ENCODE results near the gene SLC6A7. TPM values are rescaled to one million over a fixed set of nuclear protein-coding genes. Genes with fewer than 3 reads are reported as not detected.

The SLC6A7 gene
- total RNA-seq, 1 donor, result 0.10 TPM

DNA sequence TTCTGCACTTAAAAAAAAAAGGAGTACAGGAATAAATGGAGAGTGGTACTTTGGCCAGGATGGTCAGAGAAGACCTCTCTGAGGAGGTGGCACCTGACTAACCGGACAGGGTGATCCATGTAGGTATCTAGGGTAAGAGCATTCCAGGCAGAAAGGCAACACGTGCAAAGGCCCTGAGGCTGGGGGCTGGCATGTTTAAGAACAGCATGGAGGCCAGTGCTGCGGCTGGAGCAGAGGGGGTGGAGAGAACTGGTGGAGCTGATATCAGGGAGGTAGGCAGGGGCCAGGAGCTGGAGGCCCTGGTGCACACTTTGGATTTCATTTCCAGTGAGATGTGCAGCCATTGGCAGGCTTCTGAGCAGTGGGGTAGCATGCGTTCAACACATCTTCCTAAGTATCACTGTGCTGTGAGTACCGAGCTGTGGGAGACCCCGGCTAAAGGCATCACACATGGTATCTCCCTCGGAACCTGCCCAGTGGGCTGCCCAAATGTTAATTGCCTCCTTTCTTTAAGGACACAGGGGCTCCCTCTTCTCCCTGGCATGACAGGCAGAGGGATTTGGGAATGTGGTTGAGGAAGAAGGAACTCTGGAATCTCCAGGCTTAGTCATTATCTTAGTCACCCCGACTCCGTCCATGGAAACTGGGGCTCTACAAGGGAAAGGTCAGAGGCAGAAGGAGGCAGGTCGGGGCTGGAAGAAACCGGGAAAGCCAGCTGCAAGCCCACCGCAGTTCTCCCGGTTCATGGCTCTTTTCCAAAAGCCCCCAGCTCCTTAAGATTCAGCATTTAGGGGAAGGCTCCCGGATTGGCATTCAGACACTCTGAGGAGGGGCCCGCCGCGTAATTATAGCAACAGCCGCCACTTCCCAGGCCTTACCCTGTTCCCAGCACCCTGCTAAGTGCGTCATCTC is 18.6 kb downstream of the SLC6A7 start:
- no peak overlapping the region for H3K4me3 ChIP-seq (ENCODE audit: low read length)
- H3K9me3 ChIP-seq (ENCODE audit: low read depth, low read length), result no peaks in the 10 kb centered on the region
- peaks cover 6% of the 10 kb centered on the region for H3K27me3 ChIP-seq (ENCODE audit: insufficient read depth, low read length)
- H3K4me1 ChIP-seq (ENCODE audit: insufficient read depth, low read length), result peaks cover 9% of the 10 kb centered on the region

DNA sequence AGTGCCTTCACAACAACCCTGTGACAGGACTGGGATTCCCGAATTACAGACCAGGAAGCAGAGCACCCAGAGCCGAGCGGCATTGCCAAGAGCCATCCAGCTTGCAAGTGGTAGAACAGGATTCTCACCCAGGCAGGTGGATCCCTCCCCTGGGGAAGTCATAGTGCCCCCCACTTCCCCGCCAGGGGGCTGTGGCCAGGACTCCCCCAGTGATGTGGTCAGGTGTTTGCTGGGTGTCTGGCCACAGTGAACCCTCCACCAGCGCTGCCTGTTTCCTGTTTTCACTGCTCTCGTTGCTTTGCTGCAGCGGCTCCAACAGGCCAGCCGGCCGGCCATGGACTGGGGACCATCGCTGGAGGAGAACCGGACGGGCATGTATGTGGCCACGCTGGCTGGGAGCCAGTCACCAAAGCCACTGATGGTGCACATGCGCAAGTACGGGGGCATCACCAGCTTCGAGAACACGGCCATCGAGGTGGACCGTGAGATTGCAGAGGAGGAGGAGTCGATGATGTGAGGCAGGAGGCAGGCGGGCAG is 19.3 kb downstream of the SLC6A7 start:
- peaks cover 6% of the 10 kb centered on the region for H3K27me3 ChIP-seq (ENCODE audit: insufficient read depth, low read length)
- peaks cover 9% of the 10 kb centered on the region for H3K4me1 ChIP-seq (ENCODE audit: insufficient read depth, low read length)
- H3K4me3 ChIP-seq (ENCODE audit: low read length), result no peak overlapping the region
- no peaks in the 10 kb centered on the region for H3K9me3 ChIP-seq (ENCODE audit: low read depth, low read length)

DNA sequence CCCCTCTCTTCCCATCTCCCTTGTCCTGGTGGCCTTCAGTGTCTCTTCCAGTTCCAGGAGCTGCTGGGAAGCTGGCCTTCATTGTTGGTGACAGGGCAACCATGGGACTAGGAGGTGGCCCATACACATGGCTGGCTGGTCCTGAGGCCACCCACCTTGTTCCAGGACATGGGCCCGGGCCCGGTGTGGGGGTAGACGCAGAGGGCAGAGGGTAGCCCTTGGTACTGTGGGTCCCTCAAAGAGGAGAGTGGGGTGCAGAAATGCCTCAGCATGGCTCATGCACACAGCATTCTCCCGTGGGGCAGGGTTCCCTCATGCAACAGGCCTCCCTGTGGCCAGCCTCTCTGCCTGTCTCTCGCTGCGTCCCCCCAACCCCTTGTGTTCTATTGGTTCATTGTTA is 20.8 kb downstream of the SLC6A7 start:
- Histone ChIP-seq H3K4me1 (ENCODE audit: insufficient read depth, low read length) (peaks cover 9% of the 10 kb centered on the region), H3K9me3 (ENCODE audit: low read depth, low read length) (no peaks in the 10 kb centered on the region), H3K4me3 (ENCODE audit: low read length) (no peak overlapping the region), H3K27me3 (ENCODE audit: insufficient read depth, low read length) (peaks cover 6% of the 10 kb centered on the region)

DNA sequence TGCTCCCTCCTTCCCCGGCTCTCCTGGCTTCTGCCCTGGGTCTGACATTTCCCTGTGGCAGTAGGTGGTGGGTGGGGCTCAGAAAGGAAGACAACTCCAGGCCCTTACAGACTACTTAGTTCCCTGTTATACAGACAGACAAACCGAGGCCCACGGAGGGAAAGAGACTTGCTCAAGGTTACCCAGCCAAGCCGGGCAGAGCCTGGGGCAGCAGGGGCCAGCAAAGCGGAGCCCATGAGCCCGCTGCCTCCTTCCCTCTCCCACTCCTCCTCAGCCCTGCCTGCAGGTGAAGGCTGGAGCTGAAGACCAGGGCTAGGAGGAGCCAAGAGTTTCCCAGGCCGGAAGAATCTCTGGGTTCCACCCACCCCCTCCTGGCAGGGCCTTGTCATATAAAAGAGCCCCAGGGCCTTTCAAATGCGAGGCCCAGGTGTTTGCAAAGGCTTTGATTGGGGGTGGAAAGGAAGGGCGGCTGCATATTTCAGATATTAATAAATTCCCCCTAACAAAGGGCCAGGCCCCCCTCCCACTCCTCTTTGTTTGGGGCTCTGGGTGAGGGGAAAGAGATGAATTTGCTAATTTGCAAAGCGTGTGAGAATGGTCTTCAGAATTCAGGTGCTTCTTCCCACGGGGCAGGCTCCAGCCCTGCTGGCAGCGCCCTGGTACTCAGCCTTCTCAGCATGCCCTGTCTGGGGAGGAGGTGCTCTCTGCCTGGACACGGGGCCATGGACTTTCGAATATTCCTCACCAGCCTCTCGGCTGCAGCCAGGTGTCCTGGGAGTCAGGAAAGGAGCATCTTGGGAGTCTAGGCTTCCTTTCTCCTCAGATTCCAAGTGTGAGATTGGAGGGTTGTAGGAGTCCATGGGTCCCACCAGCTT is 21.5 kb downstream of the SLC6A7 start:
- Histone ChIP-seq H3K27me3 (ENCODE audit: insufficient read depth, low read length) (peaks cover 6% of the 10 kb centered on the region), H3K4me1 (ENCODE audit: insufficient read depth, low read length) (peaks cover 9% of the 10 kb centered on the region), H3K9me3 (ENCODE audit: low read depth, low read length) (no peaks in the 10 kb centered on the region), H3K4me3 (ENCODE audit: low read length) (no peak overlapping the region)

DNA sequence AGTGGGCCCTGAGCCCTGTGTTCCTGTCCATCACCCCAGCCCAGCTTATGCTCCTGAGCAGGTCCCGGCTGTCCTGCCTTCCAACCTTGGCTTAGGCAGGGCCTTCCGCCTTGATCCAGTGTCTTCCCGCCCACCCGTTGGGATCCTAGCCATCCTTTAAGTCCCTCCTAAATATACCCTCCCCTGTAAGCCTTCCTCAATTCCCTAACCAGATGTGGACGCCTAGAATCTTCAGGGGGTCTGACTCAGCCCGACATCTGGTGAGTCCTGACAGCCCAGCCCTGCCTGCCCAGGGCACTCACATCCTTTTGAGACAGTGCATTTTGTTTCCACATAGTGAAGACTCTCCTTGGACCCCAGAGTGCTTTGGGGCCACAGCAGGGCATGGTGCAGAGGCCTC is 23.7 kb downstream of the SLC6A7 start:
- H3K4me3 ChIP-seq (ENCODE audit: low read length), result no peak overlapping the region
- H3K4me1 ChIP-seq (ENCODE audit: insufficient read depth, low read length), result peaks cover 9% of the 10 kb centered on the region
- no peaks in the 10 kb centered on the region for H3K9me3 ChIP-seq (ENCODE audit: low read depth, low read length)
- no peaks in the 10 kb centered on the region for H3K27me3 ChIP-seq (ENCODE audit: insufficient read depth, low read length)

DNA sequence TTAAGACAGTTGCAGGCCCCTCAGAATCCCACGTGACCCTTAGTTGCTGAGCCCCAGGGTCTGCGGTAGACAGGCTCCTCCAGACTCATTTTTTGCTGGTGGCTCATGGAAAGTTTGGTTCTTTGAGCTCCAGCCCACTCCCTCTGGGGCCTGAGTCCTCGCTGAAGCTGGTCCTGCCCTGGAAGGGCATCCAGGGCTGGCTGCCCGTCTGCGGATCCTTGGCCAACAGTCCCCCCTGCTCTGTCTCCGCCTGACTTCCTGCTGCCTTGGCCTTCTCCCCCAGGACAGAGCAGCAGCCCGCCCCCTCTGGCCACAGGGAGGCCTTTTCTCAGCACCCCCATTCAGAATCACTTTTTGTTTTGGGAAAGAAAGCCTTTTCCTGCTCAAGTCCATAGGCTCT is 24.4 kb downstream of the SLC6A7 start:
- H3K9me3 ChIP-seq (ENCODE audit: low read depth, low read length), result no peaks in the 10 kb centered on the region
- no peaks in the 10 kb centered on the region for H3K27me3 ChIP-seq (ENCODE audit: insufficient read depth, low read length)
- H3K4me3 ChIP-seq (ENCODE audit: low read length), result no peak overlapping the region

DNA sequence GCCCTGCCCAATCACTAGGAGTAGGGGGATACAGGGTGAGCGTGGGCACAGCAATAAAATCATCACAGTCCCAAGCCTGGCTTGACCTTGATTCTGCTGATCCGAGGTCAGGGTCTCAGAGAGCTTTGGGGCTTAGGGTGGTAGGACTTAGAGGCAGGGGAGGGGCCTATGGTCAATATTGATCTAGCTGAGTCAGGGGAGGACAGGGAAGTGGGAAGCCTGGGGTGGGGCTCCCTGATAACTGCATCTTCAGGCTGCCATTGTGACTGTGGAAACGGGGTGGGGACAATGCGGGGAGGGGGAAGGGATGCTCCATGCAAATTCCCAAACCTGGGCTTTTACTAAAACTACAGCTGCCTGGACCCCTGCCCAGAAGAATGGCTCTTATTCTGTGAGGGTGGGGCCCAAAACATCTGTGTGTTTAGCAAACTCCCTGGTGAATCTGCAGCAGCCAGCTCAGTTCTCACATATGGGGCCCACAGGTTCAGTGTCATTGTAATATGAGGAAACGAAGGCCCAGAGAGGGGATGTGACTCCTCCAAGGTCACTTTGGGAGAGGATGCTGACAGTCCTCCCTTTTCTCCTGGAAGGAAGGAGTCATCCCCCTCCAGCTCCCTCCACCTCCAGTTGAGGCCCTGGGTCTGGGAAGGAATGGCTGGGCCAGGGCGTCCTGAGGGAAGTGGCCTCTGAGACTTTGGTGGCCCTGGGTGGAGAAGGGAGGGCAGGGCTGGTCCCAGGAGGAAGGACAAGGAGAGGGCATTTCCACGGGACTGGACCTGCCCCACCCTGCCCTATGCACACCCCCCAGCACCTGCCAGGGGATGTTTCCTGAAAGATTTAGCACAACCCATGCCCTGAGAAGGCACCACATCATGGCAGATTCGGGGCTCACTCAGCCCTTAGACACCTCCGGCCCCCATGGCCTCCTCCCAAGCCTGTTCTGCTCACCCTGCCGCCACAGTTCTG is 26.4 kb downstream of the SLC6A7 start:
- Histone ChIP-seq H3K9me3 (ENCODE audit: low read depth, low read length) (no peaks in the 10 kb centered on the region), H3K27me3 (ENCODE audit: insufficient read depth, low read length) (no peaks in the 10 kb centered on the region), H3K4me1 (ENCODE audit: insufficient read depth, low read length) (no peaks in the 10 kb centered on the region), H3K4me3 (ENCODE audit: low read length) (no peak overlapping the region)

More for the DNA sequence above, 24.4 kb downstream of the SLC6A7 start:
- peaks cover 2% of the 10 kb centered on the region for H3K4me1 ChIP-seq (ENCODE audit: insufficient read depth, low read length)

DNA sequence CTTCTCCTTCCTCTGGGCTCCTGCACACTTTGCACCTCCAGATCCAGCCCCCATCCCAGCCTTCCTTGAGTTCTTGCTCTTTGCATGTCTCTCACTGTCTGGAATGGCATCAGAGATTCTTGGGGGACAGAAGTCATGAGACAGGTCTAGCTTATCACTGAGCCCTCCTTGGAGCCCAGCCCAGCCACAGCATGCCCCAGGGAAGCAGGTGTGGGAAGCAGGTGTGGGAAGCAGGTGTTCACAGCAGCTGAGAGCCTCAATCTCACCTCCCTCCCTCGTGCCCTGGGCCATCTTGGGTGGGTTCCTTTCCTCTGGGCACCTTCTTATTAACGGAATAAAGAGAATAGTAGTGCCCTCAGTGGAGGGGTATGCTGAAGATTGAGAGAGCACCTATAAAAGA is 27.2 kb downstream of the SLC6A7 start:
- Histone ChIP-seq H3K4me3 (ENCODE audit: low read length) (no peak overlapping the region), H3K4me1 (ENCODE audit: insufficient read depth, low read length) (no peaks in the 10 kb centered on the region), H3K9me3 (ENCODE audit: low read depth, low read length) (no peaks in the 10 kb centered on the region), H3K27me3 (ENCODE audit: insufficient read depth, low read length) (no peaks in the 10 kb centered on the region)

DNA sequence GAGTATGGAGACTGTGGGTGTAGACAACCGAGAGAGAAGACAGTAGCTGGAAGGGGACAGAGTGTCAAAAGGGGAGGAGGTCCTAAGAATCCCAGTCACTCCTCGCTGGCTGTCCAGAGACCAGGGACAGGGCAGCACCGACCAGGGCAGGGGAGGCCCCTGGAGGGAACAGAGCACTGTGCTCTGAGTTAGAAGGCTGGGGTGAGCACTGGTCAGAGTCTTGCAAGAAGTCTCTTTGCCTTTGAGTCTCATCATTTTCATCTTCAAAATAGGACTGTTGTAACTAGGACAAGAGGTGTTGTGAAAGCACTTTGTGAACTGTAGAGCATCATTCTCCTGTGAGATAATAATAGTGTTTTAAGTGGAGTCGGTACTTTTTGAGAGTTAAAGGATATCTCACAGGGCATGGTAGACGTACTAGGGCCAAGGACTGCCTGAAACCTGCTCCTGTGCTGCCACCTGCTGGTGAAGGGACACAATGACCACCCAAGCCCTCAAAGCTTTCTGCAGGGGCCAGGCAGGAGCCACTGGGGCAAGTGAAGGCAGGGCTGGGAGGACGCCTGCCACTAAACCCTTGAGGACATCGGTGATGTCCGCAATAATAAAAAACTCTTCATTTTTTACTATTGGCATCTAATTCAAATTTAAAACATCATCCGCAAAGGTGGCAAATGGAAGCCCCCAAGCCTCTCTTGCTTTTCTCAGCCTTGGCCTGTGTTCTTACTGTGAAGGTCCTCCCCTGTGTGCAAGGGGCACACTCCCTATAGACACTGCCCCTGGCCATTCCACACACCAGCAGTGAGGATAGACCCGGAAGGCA is 28.2 kb downstream of the SLC6A7 start:
- H3K4me3 ChIP-seq (ENCODE audit: low read length), result no peak overlapping the region

DNA sequence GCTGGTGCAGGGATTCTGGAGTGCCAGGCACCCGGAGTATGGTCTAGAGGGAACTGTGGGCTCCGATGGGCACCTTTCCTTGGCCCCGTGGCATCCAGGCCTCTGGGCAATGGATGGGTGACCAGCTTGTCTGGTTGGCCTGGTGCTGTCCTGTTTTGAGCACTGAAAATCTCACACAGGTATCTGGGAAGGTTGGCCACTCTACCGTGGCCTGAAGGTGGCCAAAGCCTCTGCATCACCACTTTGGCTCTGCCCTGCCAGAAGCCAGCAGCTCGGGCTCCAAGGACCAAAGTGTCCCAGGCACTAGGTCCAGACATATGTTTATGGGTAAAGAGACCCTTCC is 28.8 kb downstream of the SLC6A7 start:
- Histone ChIP-seq H3K27me3 (ENCODE audit: insufficient read depth, low read length) (no peaks in the 10 kb centered on the region), H3K4me1 (ENCODE audit: insufficient read depth, low read length) (no peaks in the 10 kb centered on the region), H3K9me3 (ENCODE audit: low read depth, low read length) (no peaks in the 10 kb centered on the region), H3K4me3 (ENCODE audit: low read length) (no peak overlapping the region)

More for the DNA sequence above, 28.2 kb downstream of the SLC6A7 start:
- H3K4me1 ChIP-seq (ENCODE audit: insufficient read depth, low read length), result no peaks in the 10 kb centered on the region
- H3K9me3 ChIP-seq (ENCODE audit: low read depth, low read length), result no peaks in the 10 kb centered on the region
- no peaks in the 10 kb centered on the region for H3K27me3 ChIP-seq (ENCODE audit: insufficient read depth, low read length)

DNA sequence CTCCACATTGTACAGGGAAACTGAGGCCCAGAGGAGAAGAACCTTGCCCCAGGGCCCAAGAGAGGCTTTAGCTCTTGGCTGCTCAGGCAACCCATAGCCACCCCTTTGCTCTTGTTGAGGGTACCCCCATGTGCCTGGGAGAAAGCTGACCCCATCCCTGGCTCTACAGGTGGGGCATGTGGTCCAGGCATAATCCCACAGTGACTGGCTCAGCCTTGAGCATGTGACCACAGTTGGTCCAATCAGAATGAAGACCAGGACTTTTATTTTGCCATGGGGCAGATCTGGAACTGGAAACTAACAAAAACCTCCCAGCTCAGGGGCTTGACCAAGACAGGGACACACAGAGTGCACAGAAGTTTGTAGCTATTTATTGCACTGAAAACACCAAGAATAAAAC is 29.3 kb downstream of the SLC6A7 start:
- H3K4me1 ChIP-seq (ENCODE audit: insufficient read depth, low read length), result no peaks in the 10 kb centered on the region
- no peaks in the 10 kb centered on the region for H3K9me3 ChIP-seq (ENCODE audit: low read depth, low read length)
- H3K27me3 ChIP-seq (ENCODE audit: insufficient read depth, low read length), result no peaks in the 10 kb centered on the region
- H3K4me3 ChIP-seq (ENCODE audit: low read length), result no peak overlapping the region

DNA sequence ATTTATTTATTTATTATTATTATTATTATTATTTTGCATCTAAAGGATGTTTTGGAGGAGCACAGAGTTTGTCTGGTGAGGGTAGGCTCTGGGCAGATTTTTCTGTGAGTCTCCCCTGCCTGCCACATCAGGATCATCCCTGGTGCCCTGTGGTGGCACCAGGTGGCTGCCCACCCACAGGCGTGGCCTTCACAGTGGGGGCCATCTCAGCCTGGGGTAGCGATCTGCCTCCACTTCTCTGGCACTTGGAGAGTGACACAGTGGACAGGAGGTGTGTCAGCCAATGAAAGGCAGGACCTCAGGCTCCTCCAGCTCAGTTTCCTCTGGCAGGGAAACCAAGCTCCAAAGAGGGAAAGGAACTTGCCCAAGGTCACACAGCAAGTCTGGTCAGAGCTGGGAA is 30.0 kb downstream of the SLC6A7 start:
- no peaks in the 10 kb centered on the region for H3K27me3 ChIP-seq (ENCODE audit: insufficient read depth, low read length)
- H3K9me3 ChIP-seq (ENCODE audit: low read depth, low read length), result no peaks in the 10 kb centered on the region
- no peaks in the 10 kb centered on the region for H3K4me1 ChIP-seq (ENCODE audit: insufficient read depth, low read length)
- H3K4me3 ChIP-seq (ENCODE audit: low read length), result no peak overlapping the region

DNA sequence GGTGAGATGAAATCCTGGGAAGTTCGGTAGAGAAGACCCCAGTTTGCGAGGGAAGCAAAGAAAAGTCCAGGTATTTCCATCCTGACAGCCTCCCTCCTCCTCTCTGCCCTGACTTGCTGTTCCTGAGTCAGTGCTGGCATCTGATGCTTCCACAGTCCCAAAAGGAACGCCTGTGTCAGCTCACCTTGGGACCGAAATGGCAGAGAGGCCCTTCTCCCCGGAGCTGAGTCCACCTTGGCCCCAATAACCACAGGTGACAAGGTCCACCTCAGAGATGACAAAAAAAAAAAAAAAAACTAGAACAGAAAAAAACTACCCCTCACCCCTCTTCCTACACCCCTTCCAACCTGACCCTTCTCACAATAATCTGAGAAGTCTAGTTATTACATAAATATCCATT is 31.6 kb downstream of the SLC6A7 start:
- Histone ChIP-seq H3K27me3 (ENCODE audit: insufficient read depth, low read length) (no peaks in the 10 kb centered on the region), H3K4me3 (ENCODE audit: low read length) (no peak overlapping the region)

DNA sequence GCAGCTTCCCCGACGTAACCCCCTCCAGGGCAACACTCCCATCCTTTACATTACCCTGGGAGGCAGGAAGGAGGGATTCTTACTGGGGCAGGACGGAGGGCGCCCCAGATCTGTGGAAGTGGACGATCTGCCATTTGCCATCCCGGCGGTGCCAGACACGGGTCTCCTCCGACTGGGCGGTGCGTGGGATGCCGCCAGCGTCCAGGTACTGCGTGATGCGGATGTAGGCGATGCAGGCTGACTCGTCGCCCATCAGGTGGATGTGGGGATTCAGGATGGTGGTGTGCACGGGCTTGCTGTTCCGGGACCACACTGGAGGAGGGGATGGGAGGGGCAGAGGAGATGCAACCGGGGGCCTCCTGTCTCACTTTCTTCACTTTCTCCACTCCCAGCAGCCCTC is 33.0 kb downstream of the SLC6A7 start:
- Histone ChIP-seq H3K4me3 (ENCODE audit: low read length) (no peak overlapping the region), H3K27me3 (ENCODE audit: insufficient read depth, low read length) (no peaks in the 10 kb centered on the region), H3K4me1 (ENCODE audit: insufficient read depth, low read length) (no peaks in the 10 kb centered on the region), H3K9me3 (ENCODE audit: low read depth, low read length) (no peaks in the 10 kb centered on the region)

More for the DNA sequence above, 31.6 kb downstream of the SLC6A7 start:
- H3K9me3 ChIP-seq (ENCODE audit: low read depth, low read length), result no peaks in the 10 kb centered on the region
- no peaks in the 10 kb centered on the region for H3K4me1 ChIP-seq (ENCODE audit: insufficient read depth, low read length)
